Endothelial cell (in vitro differentiated cells): ENCODE results near the gene ANKH. TPM values are rescaled to one million over a fixed set of nuclear protein-coding genes. Genes with fewer than 3 reads are reported as not detected.

Experiments
- DNase-seq: peaks from one replicate; pipeline ENCODE4 v3.0.0; 2021; ENCODE audit warnings: low spot score
- H3K27ac Mint-ChIP-seq: one replicate; pipeline ENCODE4 v1.8.0; 2021; ENCODE audit warnings: mixed read lengths, inconsistent platforms; ENCODE audit not compliant: unreplicated experiment
- H3K27me3 Mint-ChIP-seq: one replicate; pipeline ENCODE4 v1.8.0; 2021; ENCODE audit warnings: mild to moderate bottlenecking, moderate library complexity, mixed read lengths, inconsistent platforms; ENCODE audit not compliant: unreplicated experiment
- H3K36me3 Mint-ChIP-seq: one replicate; pipeline ENCODE4 v1.8.0; 2021; ENCODE audit warnings: mild to moderate bottlenecking, low read depth, mixed read lengths, inconsistent platforms; ENCODE audit not compliant: unreplicated experiment
- H3K4me1 Mint-ChIP-seq: one replicate; pipeline ENCODE4 v1.8.0; 2021; ENCODE audit warnings: mild to moderate bottlenecking, mixed read lengths, inconsistent platforms; ENCODE audit not compliant: unreplicated experiment
- H3K4me3 Mint-ChIP-seq: one replicate; pipeline ENCODE4 v1.8.0; 2021; ENCODE audit warnings: mild to moderate bottlenecking, mixed read lengths, inconsistent platforms; ENCODE audit not compliant: unreplicated experiment
- H3K9me3 Mint-ChIP-seq: one replicate; pipeline ENCODE4 v1.8.0; 2021; ENCODE audit warnings: mixed read lengths, inconsistent platforms; ENCODE audit not compliant: unreplicated experiment
- CTCF ChIP-seq: fragments of 200-600 bp; sonication (generic); IDR thresholded peaks from one replicate; pipeline ENCODE4 v1.5.0; 2021; ENCODE audit warnings: antibody characterized with exemption; ENCODE audit not compliant: unreplicated experiment
- total RNA-seq: library from RNA; stranded (reverse); fragmentation: NEBNext Ultra II Directional; extraction: Animal tissue kit (Norgen Biotek cat#: 25700); gene quantifications from one replicate; pipeline ENCODE4 v1.2.1, GENCODE V29; 2021; ENCODE audit not compliant: unreplicated experiment

The ANKH gene
- total RNA-seq, 1 donor from 2014 or later = 61.8 TPM

- Mint-ChIP-seq H3K4me1 (peaks cover 3% of the 10 kb centered on the region), H3K36me3 (peaks cover 35% of the 10 kb centered on the region), H3K9me3 (no peaks in the 10 kb centered on the region), H3K4me3 (peak overlapping the region; percentile 37), H3K27me3 (peaks cover 5% of the 10 kb centered on the region), H3K27ac (no peak overlapping the region)
- no peak for DNase-seq
- TF ChIP-seq CTCF = no peak
Observed at GRCh38 chr5:14745753-14746152, 125.8 kb downstream of the ANKH start.

- TF ChIP-seq CTCF = no peak
- no peak for DNase-seq
- Mint-ChIP-seq H3K4me3 (no peak overlapping the region), H3K4me1 (peaks cover 3% of the 10 kb centered on the region), H3K9me3 (no peaks in the 10 kb centered on the region), H3K36me3 (peaks cover 31% of the 10 kb centered on the region), H3K27ac (no peak overlapping the region), H3K27me3 (peaks cover 6% of the 10 kb centered on the region)
Observed at GRCh38 chr5:14745188-14745563, 126.4 kb downstream of the ANKH start.

- TF ChIP-seq CTCF = no peak
- DNase-seq = no peak
- Mint-ChIP-seq H3K9me3 (no peaks in the 10 kb centered on the region), H3K4me3 (peak overlapping the region; percentile 38), H3K27me3 (peaks cover 6% of the 10 kb centered on the region), H3K4me1 (peaks cover 3% of the 10 kb centered on the region), H3K36me3 (peaks cover 26% of the 10 kb centered on the region), H3K27ac (peak overlapping the region; percentile 54)
Observed at GRCh38 chr5:14744296-14745187, 127.0 kb downstream of the ANKH start.

- Mint-ChIP-seq H3K36me3 (peaks cover 26% of the 10 kb centered on the region), H3K9me3 (no peaks in the 10 kb centered on the region), H3K4me3 (no peak overlapping the region), H3K27ac (no peak overlapping the region), H3K4me1 (peaks cover 3% of the 10 kb centered on the region), H3K27me3 (peaks cover 6% of the 10 kb centered on the region)
- no peak for TF ChIP-seq CTCF
- no peak for DNase-seq
Observed at GRCh38 chr5:14743601-14744295, 127.8 kb downstream of the ANKH start.

GRCh38 chr5:14742498-14742897, 129.1 kb downstream of the ANKH start:
- Mint-ChIP-seq H3K36me3 (peaks cover 26% of the 10 kb centered on the region), H3K4me1 (peaks cover 3% of the 10 kb centered on the region), H3K27me3 (peaks cover 6% of the 10 kb centered on the region), H3K9me3 (no peaks in the 10 kb centered on the region), H3K27ac (no peak overlapping the region), H3K4me3 (no peak overlapping the region)
- TF ChIP-seq CTCF = no peak
- no peak for DNase-seq
